ENCODE data around the gene WDR33.

DNA sequence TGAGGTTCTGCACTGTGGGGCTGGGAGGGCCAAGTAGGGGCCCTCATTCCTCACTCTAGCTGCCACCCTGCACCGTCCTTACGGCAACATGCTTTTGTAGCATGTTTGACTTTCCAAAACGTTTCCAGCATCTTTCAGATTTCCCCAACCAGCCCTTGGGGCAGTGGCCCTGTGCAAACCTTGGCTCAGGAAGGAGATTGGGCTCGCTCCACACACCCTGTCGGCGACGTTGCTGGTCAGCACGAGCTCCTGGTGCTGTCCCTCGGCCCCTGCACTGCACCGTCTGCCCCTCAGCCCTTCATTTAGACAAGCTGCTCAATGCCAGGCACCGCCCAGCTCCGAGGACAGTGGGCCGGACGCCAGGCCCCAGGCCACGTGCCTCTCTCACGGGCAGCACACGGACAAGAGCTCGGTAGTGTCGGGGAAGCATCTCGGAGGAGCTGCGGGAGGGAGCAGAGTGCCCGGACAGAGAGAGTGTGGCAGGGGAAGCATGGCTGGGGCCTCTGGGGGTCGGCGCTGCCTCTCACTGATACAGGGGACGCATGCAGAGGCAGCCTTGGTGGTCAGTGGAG, 158.1 kb downstream of the WDR33 start:
- no peak for TF ChIP-seq CTCF (IDR thresholded peaks at IDR 0.05)
- no peak for TF ChIP-seq POLR2AphosphoS5 (IDR thresholded peaks at IDR 0.05)
